HG02610 (cell line): ENCODE results near the gene CCDC146.
"Not testable (repeated sequence)": the region's sequence is repeated elsewhere in the genome, so short reads cannot be mapped to it uniquely, and the experiment has no call there.

Source experiments
- ATAC-seq: cut with Tn5 transposase; IDR thresholded peaks from one replicate; pipeline ENCODE4 v1.9.1; 2021; ENCODE audit warnings: mild to moderate bottlenecking, moderate library complexity; ENCODE audit not compliant: unreplicated experiment

The CCDC146 gene

GRCh38 chr7:77138668-77139067, 16.3 kb downstream of the CCDC146 start:
- not testable (repeated sequence) for ATAC-seq

GRCh38 chr7:77140291-77140690, 17.9 kb downstream of the CCDC146 start:
- not testable (repeated sequence) for ATAC-seq

- not testable (repeated sequence) for ATAC-seq
Measured at GRCh38 chr7:77152232-77152631, 29.8 kb downstream of the CCDC146 start.

- ATAC-seq, result not testable (repeated sequence)
Measured at GRCh38 chr7:77154917-77155464, 32.6 kb downstream of the CCDC146 start.

GRCh38 chr7:77155601-77156377, 33.4 kb downstream of the CCDC146 start:
- ATAC-seq, result peak; percentile 44

- ATAC-seq, result peak; percentile 80
Measured at GRCh38 chr7:77157034-77157433, 34.6 kb downstream of the CCDC146 start.

- peak; percentile 68 for ATAC-seq
Measured at GRCh38 chr7:77157446-77157845, 35.0 kb downstream of the CCDC146 start.

- not testable (repeated sequence) for ATAC-seq
Measured at GRCh38 chr7:77171073-77171472, 48.7 kb downstream of the CCDC146 start.

- not testable (repeated sequence) for ATAC-seq
Measured at GRCh38 chr7:77172437-77173172, 50.2 kb downstream of the CCDC146 start.

- ATAC-seq, result not testable (repeated sequence)
Measured at GRCh38 chr7:77174418-77174817, 52.0 kb downstream of the CCDC146 start.

GRCh38 chr7:77175274-77175800, 52.9 kb downstream of the CCDC146 start:
- peak; percentile 80 for ATAC-seq

GRCh38 chr7:77177321-77177904, 55.0 kb downstream of the CCDC146 start:
- ATAC-seq, result not testable (repeated sequence)

- not testable (repeated sequence) for ATAC-seq
Measured at GRCh38 chr7:77178024-77178423, 55.6 kb downstream of the CCDC146 start.

GRCh38 chr7:77181015-77181595, 58.7 kb downstream of the CCDC146 start:
- no peak for ATAC-seq

GRCh38 chr7:77181734-77182133, 59.3 kb downstream of the CCDC146 start:
- no peak for ATAC-seq

- no peak for ATAC-seq
Measured at GRCh38 chr7:77182261-77182660, 59.8 kb downstream of the CCDC146 start.

- ATAC-seq, result no peak
Measured at GRCh38 chr7:77184463-77184862, 62.0 kb downstream of the CCDC146 start.

- ATAC-seq, result no peak
Measured at GRCh38 chr7:77184990-77185389, 62.6 kb downstream of the CCDC146 start.

- no peak for ATAC-seq
Measured at GRCh38 chr7:77185866-77186265, 63.5 kb downstream of the CCDC146 start.

- ATAC-seq, result no peak
Measured at GRCh38 chr7:77188731-77189437, 66.5 kb downstream of the CCDC146 start.
